HepG2 (cell line): ENCODE results near the gene METTL22. TPM values are rescaled to one million over a fixed set of nuclear protein-coding genes. Genes with fewer than 3 reads are reported as not detected.

Experiments used
- ATF7 ChIP-seq, 2 experiments: fragments of 450-650 bp in 1 of 2; sonication (generic) in 1 of 2; formaldehyde crosslinking in 1 of 2; IDR thresholded peaks; 2 replicates each; pipeline versions ENCODE4 v1.4.0 to v1.6.1; 2016 to 2020; ENCODE audit warnings: antibody characterized with exemption in 1 of 2, mild to moderate bottlenecking in 1 of 2, missing genetic modification reagents in 1 of 2
- BATF2 ChIP-seq: sonication (generic); formaldehyde crosslinking; IDR thresholded peaks from 2 replicates; pipeline ENCODE4 v1.8.0; 2022; ENCODE audit warnings: mild to moderate bottlenecking, missing genetic modification reagents, moderate library complexity
- BHLHE40 ChIP-seq: IDR thresholded peaks from 2 replicates; pipeline ENCODE4 v1.6.1; 2011; ENCODE audit warnings: low read length, improper control_type of control experiment
- FLYWCH1 ChIP-seq: sonication (generic); formaldehyde crosslinking; IDR thresholded peaks from 2 replicates; pipeline ENCODE4 v1.8.1; 2023; ENCODE audit warnings: mild to moderate bottlenecking, missing genetic modification reagents
- MAF1 ChIP-seq: sonication (generic); formaldehyde crosslinking; IDR thresholded peaks from 2 replicates; pipeline ENCODE4 v1.5.0; 2020; ENCODE audit warnings: missing genetic modification reagents, borderline replicate concordance
- NPAS2 ChIP-seq: sonication (generic); formaldehyde crosslinking; IDR thresholded peaks from 2 replicates; pipeline ENCODE4 v1.8.0; 2022; ENCODE audit warnings: mild to moderate bottlenecking, missing genetic modification reagents, borderline replicate concordance
- XRCC5 ChIP-seq: fragments of 200-400 bp; formaldehyde crosslinking; optimal IDR thresholded peaks from 2 replicates; pipeline ENCODE3; 2017; ENCODE audit warnings: mild to moderate bottlenecking, low read length
- ZBTB14 ChIP-seq: sonication (generic); formaldehyde crosslinking; IDR thresholded peaks from 2 replicates; pipeline ENCODE4 v1.4.0; 2020; ENCODE audit warnings: missing genetic modification reagents
- ZNF18 ChIP-seq: sonication (generic); formaldehyde crosslinking; IDR thresholded peaks from 2 replicates; pipeline ENCODE4 v1.8.0; 2022; ENCODE audit warnings: mild to moderate bottlenecking, missing genetic modification reagents; ENCODE audit not compliant: insufficient replicate concordance
- ZNF232 ChIP-seq: sonication (generic); formaldehyde crosslinking; IDR thresholded peaks from 2 replicates; pipeline ENCODE4 v1.4.0; 2020; ENCODE audit warnings: missing genetic modification reagents, borderline replicate concordance
- ZNF264 ChIP-seq: sonication (generic); formaldehyde crosslinking; IDR thresholded peaks from 2 replicates; pipeline ENCODE4 v1.4.0; 2020; ENCODE audit warnings: missing genetic modification reagents
- ZNF34 ChIP-seq: sonication (generic); formaldehyde crosslinking; IDR thresholded peaks from 2 replicates; pipeline ENCODE4 v1.4.0; 2020; ENCODE audit warnings: mild to moderate bottlenecking, missing genetic modification reagents, borderline replicate concordance
- ZNF354B ChIP-seq: sonication (generic); formaldehyde crosslinking; IDR thresholded peaks from 2 replicates; pipeline ENCODE4 v1.8.0; 2022; ENCODE audit warnings: mild to moderate bottlenecking, missing genetic modification reagents
- ZNF407 ChIP-seq: sonication (generic); formaldehyde crosslinking; IDR thresholded peaks from one replicate; pipeline ENCODE4 v1.5.1; 2020; ENCODE audit warnings: mild to moderate bottlenecking, missing genetic modification reagents; ENCODE audit errors: not compliant biosample characterization
- ZNF709 ChIP-seq: sonication (generic); formaldehyde crosslinking; IDR thresholded peaks from 2 replicates; pipeline ENCODE4 v1.5.0; 2020; ENCODE audit warnings: mild to moderate bottlenecking, missing genetic modification reagents
- polyA plus RNA-seq, 8 experiments: library from polyadenylated mRNA; depleted of rRNA in 3 of 8; stranded (reverse) in 7 of 8; unstranded in 1 of 8; fragments of >200 nt; fragmentation: Illumina TruSeq in 4 of 8; extraction: Trizol in 4 of 8; gene quantifications; 2 replicates each; pipeline versions ENCODE4 v1.2.1 to v1.2.3, GENCODE V29; 2011 to 2016; ENCODE audit warnings: low read depth in 4 of 8, missing spikeins in 1 of 8, mixed read lengths in 1 of 8; ENCODE audit not compliant: insufficient read depth in 1 of 8
- total RNA-seq, 5 experiments: library from RNA; depleted of rRNA; stranded (reverse); fragments of >200 nt; fragmentation: Illumina TruSeq; extraction: Trizol; gene quantifications; 2 replicates each; pipeline ENCODE4 v1.2.3, GENCODE V29; 2016; ENCODE audit warnings: low read depth in 1 of 5

METTL22 gene
- total and polyA plus RNA-seq, 2 of the 13 experiments (the other 11 are each of a cell fraction or from before 2014, with no cell fraction given): 36.2 to 94.8 TPM

GRCh38 chr16:8674413-8675022 lies 53.0 kb downstream of the METTL22 start, which contains the start of gene ABAT (continued):
- peak; percentile 94 for TF ChIP-seq ZNF232 (CRISPR knock-in tag)
- TF ChIP-seq BATF2 (CRISPR knock-in tag): no peak
- TF ChIP-seq ZBTB14: no peak
- TF ChIP-seq XRCC5: peak; percentile 54
- TF ChIP-seq FLYWCH1 (CRISPR knock-in tag): no peak
- no peak for TF ChIP-seq ZNF354B
- no peak for TF ChIP-seq NPAS2 (CRISPR knock-in tag)
- TF ChIP-seq ZNF34 (CRISPR knock-in tag): no peak
- TF ChIP-seq ZNF709 (CRISPR knock-in tag): peak; percentile 45; the same call in 1 of the 2 replicates
- TF ChIP-seq BHLHE40: no peak
- TF ChIP-seq MAF1 (CRISPR knock-in tag): peak; percentile 86; the same call in 1 of the 2 replicates
- no peak for TF ChIP-seq ATF7 (IDR thresholded peaks at IDR 0.05)
- TF ChIP-seq ATF7 (CRISPR knock-in tag; IDR thresholded peaks at IDR 0.05): no peak
- TF ChIP-seq ZNF407 (CRISPR knock-in tag): no peak
- no peak for TF ChIP-seq ZNF18 (CRISPR knock-in tag)
- peak; percentile 62; the same call in 1 of the 2 replicates for TF ChIP-seq ZNF264 (CRISPR knock-in tag)
